NCI-H1436 (cell line): Measurements from ENCODE around the gene MT2A.

Experiments
- DNase-seq: peaks from one replicate; lab custom pipeline; 2025; lab: John Stamatoyannopoulos, UW

The MT2A gene

DNA sequence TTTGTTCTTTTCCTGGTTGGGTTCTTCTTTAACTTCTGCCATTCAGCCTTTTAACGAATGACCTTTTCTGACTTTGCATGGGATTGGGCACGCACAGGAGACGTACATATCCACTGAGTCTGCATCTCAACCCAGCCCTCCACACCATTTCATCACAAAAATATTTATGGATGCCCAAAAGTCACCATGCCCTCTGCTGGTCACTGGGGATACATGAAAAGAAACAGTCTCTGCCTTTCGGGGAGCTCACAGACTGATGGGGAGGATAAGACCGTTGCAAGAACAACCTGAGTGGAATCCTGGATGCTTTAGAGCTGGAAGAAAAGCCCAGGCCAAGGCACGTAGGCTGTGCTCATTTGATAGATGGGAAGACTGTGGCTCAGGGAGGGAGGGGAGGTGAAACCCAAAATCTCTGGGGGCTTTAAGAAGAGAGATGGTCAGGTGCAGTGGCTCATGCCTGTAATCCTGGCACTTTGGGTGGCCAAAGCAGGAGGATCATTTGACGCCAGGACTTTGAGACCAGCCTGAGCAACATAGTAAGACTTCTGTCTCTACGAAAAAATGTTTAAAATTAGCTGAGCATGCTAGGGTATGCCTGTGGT is 7.9 kb upstream of the MT2A start:
- peak; percentile 25 for DNase-seq

- no peak for DNase-seq
These were observed 7.1 kb upstream of the MT2A start for GRCh38 chr16:56601325-56601724.

GRCh38 chr16:56603589-56603988 is 4.8 kb upstream of the MT2A start:
- peak; percentile 8 for DNase-seq

DNA sequence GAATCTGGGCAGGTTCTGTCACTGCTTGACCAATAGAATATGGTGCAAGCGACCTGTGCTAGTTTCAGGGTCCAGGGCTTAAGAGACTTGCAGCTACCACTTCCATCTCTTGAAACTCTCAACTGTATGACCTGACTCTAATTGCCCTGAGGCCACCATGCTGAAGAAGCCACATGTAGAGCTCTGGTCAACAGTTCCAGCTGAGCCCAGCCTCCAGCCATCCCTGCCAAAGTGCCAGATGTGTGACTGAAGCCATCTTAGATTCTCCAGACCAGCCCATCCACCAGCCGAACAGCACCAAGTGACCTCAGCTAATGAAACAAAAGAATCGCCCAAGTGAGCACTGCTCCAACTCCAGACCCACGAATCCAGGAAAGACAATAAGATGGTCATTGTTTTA is 3.4 kb upstream of the MT2A start:
- no peak for DNase-seq

- no peak for DNase-seq
These were observed 2.9 kb upstream of the MT2A start for GRCh38 chr16:56605475-56605874.

- no peak for DNase-seq
These were observed 2.3 kb upstream of the MT2A start for GRCh38 chr16:56606071-56606475.

DNA sequence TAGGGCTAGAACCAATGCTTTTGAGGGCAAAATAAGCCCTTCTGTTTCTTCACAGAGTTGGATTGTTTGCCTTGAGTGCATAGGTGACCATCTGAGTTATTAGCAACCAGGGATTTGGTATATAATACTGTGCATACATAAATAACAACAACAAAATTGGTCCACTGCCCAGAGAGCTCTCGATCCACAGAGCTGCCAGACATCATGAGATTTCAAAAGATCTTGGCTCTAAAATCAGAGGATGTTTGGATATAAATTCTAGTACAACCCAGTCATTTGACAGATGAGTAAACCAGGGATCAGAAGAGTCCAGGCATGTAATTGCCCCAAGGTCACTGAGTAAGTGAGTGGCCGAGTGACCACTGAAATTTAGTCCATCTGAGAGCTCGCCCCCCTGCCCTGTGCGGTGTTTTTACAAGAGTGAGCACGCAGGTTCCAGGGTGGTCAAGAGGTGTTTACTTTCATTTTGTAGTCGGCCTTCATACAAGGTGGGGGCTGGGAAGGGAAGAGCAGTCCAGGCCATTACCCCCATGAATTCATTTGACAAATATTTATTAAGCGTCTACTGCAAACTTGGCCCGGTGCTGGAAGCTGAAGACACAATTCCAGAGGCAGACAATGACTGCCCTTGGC is 1.8 kb upstream of the MT2A start:
- DNase-seq: no peak

DNA sequence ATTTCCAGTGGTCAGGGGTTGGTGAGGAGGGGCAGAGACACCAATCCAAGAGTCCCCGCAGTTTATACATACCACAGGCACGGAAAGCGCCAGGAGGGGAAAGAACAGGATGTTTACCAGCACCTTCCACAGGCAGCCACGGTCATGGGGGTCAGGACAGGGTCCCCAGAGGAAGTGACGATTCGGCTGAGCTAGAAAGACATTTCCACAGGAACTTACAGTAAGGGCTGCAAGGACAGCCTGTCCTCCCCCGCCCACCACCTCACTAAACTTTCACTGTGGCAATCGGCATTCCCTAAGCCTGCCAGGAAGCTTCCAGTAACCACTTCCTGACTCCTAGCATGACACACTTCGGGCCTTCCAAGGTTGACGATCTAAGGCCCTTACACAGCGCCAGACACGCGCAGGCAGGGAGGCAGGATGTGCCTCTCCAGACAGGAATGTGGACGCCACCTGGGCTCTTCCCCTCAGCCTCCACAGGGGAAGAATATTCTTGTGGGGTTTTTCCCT is 1.2 kb upstream of the MT2A start:
- DNase-seq: no peak

GRCh38 chr16:56607675-56608042 is 725 bp upstream of the MT2A start:
- no peak for DNase-seq

GRCh38 chr16:56608876-56609462 is 585 bp downstream of the MT2A start:
- no peak for DNase-seq

GRCh38 chr16:56609463-56609921 is 1.1 kb downstream of the MT2A start:
- DNase-seq: no peak

- no peak for DNase-seq
These were observed 1.7 kb downstream of the MT2A start for GRCh38 chr16:56610017-56610608.

DNA sequence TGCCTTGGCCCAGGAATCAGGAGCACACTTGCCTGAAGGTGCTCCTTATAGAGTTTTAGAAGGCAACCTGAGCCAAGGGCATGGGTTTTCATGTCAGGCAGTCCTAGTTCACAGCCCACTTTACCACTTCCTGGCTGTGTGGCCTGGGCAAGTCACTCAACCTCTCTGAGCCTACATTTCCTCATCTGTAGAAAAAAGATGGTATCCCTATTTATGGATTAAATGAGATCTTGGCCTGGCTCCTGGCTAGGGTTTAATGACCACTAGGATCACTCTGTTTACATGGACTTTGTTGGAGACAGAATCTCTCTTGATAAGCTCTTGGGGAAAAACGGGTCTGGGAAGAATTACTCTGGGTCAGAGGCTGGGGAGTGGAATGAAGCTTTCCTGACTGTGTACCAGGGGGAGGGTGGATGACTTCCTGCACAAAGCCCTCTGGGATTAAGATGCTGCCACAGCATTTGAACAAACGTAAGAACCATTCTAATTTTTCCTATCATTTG is 2.3 kb downstream of the MT2A start:
- no peak for DNase-seq

DNA sequence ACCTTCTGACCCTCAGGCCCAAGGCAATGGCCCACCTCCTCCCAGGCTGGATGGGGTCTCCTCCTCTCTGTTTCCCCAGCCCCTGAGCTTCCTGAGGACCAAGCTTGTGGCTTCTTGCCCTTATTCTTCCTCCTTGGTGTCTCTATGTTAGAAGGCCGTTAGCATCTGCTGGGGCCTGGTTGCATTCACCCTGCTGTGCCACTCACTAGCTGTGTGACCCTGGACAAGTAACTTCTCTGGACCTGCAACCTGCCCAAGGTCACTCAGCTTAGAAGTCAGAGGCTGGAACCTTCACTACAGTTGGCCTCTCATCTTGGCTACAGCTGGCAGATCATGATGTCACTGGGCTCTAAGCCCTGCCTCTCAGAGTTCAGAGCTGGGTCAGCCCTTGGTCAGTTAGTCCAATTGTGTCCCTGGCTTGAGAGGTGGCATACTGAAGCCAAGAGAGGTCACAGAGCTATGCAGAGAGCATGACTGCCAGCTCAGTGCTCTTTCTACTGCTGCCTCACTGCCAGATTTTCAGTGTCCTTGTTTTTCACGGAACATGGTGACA is 3.0 kb downstream of the MT2A start:
- DNase-seq: no peak

DNA sequence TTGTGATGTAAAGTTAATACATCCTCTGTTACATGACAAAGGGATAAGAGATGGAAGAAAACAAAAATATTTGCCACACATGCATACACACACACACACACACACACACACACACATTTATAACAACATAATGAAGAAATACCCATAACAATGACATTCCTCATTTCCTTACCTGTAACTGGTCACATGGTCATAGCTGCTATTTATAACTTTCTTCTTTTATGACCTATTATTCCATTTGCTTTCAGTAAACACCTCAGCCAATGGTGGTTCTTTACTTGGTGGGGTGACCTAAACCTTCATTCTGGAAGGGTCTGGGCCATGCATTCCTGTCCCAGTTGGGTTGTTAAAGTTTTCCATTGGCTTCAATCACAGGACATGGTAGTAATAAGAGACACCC is 5.3 kb downstream of the MT2A start:
- no peak for DNase-seq

DNA sequence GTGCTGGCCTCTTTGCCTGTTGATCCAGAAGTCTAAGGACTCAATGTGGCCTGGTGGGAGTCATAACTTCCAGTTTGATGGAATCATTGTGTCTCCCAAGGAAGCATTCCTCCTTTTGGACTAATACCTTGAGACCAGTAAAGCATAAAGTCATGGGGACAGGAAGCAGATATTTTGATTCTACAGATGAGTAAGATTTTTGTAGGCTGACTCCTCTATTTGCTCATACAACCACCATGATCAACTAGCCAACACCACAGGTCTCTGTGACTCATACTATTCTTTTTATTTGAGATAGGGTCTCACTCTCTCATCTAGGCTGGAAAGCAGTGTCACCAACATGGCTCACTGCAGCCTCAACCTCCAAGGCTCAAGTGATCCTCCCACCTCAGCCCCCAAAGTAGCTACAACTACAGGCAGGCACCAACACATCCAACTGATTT is 6.2 kb downstream of the MT2A start:
- no peak for DNase-seq

GRCh38 chr16:56615353-56615752 is 7.0 kb downstream of the MT2A start:
- no peak for DNase-seq

- no peak for DNase-seq
These were observed 8.3 kb downstream of the MT2A start for GRCh38 chr16:56616608-56617211.

- DNase-seq: no peak
These were observed 9.1 kb downstream of the MT2A start for GRCh38 chr16:56617212-56618085.

GRCh38 chr16:56618138-56618537 is 9.8 kb downstream of the MT2A start:
- DNase-seq: no peak

DNA sequence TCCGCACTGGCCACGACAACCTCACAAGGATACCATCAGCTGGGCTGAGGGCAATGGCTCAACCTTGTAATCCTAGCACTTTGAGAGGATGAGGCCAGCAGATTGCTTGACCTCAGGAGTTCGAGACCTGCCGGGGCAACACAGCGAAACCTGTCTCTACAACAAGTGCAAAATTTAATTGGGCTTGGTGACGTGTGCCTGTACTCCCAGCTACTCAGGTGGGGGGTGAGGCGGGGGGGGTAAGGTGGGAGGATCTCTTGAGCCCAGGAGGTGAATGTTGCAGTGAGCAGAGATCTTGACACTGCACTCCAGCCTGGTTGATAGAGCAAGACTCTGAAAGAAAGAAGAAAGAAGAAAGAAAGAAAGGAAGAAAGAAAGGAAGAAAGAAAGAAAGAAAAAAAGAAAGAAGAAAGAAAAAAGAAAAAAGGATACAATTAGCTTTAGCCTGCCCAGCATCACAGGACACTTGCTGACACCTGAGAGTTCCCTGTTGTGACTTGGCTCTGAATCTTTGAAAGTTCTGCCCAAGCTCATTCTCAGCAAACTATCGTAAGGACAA is 12.0 kb downstream of the MT2A start:
- no peak for DNase-seq
